Gastrocnemius medialis (tissue), 4 donors: ENCODE results near the gene EML5. TPM values are rescaled to one million over a fixed set of nuclear protein-coding genes. Genes with fewer than 3 reads are reported as not detected.

Experiments used
- ATAC-seq, 2 donors: fragments of 150-250 bp; one replicate each; pipeline ENCODE4 v1.9.1; 2016
- DNase-seq, 2 donors: peaks; one replicate each; pipeline ENCODE4 v3.0.0-alpha.2; 2019
- H3K27ac ChIP-seq, 4 donors: fragments of 200-600 bp; sonication (generic); 1 replicate in 1 of 4; 2 replicates in 3 of 4; pipeline ENCODE4 v1.5.1; 2016 to 2018; ENCODE audit warnings: mild to moderate bottlenecking in 2 of 4, moderate library complexity in 1 of 4
- H3K27me3 ChIP-seq, 3 donors: fragments of 200-600 bp; sonication (generic) in 2 of 3; 1 replicate in 1 of 3; 2 replicates in 2 of 3; pipeline versions ENCODE4 v1.5.1 to v1.6.0; 2016 to 2019; ENCODE audit warnings: mild to moderate bottlenecking in 1 of 3, moderate library complexity in 1 of 3
- H3K36me3 ChIP-seq, 2 donors: fragments of 200-600 bp; sonication (generic) in 1 of 2; one replicate each; pipeline ENCODE4 v1.5.1; 2017 to 2018
- H3K4me1 ChIP-seq, 2 donors: fragments of 200-600 bp; sonication (generic) in 1 of 2; one replicate each; pipeline ENCODE4 v1.5.1; 2016 to 2017; ENCODE audit warnings: mild to moderate bottlenecking in 2 of 2
- H3K4me3 ChIP-seq, 4 donors: fragments of 200-600 bp; sonication (generic) in 3 of 4; 1 replicate in 1 of 4; 2 replicates in 3 of 4; pipeline ENCODE4 v1.5.1; 2016 to 2019; ENCODE audit warnings: mild to moderate bottlenecking in 2 of 4
- H3K9me3 ChIP-seq, 3 donors: fragments of 200-600 bp; sonication (generic) in 2 of 3; 1 replicate in 1 of 3; 2 replicates in 2 of 3; pipeline ENCODE4 v1.5.1; 2016 to 2019
- CTCF ChIP-seq, 5 experiments: fragments of 450-650 bp in 3 of 5; fragments of 200-600 bp in 2 of 5; sonication (generic) in 2 of 5; IDR thresholded peaks in 4 of 5; conservative IDR thresholded peaks in 1 of 5; 1 replicate in 4 of 5; 2 replicates in 1 of 5; pipeline ENCODE4 v1.5.1; 2016 to 2019; ENCODE audit warnings: antibody characterized with exemption in 5 of 5, mild to moderate bottlenecking in 3 of 5, moderate library complexity in 3 of 5
- POLR2A ChIP-seq, 2 donors: fragments of 450-650 bp; IDR thresholded peaks; one replicate each; pipeline ENCODE4 v1.6.1; 2017; ENCODE audit warnings: antibody characterized with exemption in 2 of 2, mild to moderate bottlenecking in 2 of 2, moderate library complexity in 2 of 2
- in situ Hi-C, 4 donors: fragments of 200-750 bp; cut with MboI; loops; one replicate each; pipeline versions ENCODE4 v1.15.0 to v1.8.0; 2017; ENCODE audit warnings: low sequenced_read_pairs in 4 of 4
- intact Hi-C: fragments of 100-400 bp; cut with DNase I; formaldehyde crosslinking; loops from one replicate; pipeline ENCODE4 v1.15.1; 2023; ENCODE audit warnings: low total_unique reads
- total RNA-seq, 4 donors: library from RNA; depleted of rRNA; stranded (reverse); fragments of >200 nt; gene quantifications; one replicate each; pipeline versions ENCODE4 v1.1.0 to v1.2.3, GENCODE V29; 2016

EML5 gene
- total RNA-seq, 4 donors from 2014 or later, result 0.07 TPM; not detected in 3

GRCh38 chr14:88660056-88660455 lies 132.7 kb downstream of the EML5 start:
- DNase-seq (no peak), ATAC-seq (no peak)
- intact Hi-C loops (no loop called here), in situ Hi-C loops (loop anchor here in 2 of 4 donors (25.0 kb wide), 2 partner anchors 202 to 1252 kb away; no protein-coding TSS in a partner anchor)
- Histone ChIP-seq H3K36me3 (no peaks in the 10 kb centered on the region), H3K9me3 (no peaks in the 10 kb centered on the region), H3K4me1 (no peaks in the 10 kb centered on the region), H3K27me3 (no peaks in the 10 kb centered on the region), H3K4me3 (no peak overlapping the region), H3K27ac (no peak overlapping the region)
- TF ChIP-seq POLR2A (IDR thresholded peaks at IDR 0.05) (no peak), CTCF (IDR thresholded peaks at IDR 0.05 in 4 of 5, conservative IDR thresholded peaks at IDR 0.05 in 1 of 5) (no peak)

- TF ChIP-seq POLR2A (IDR thresholded peaks at IDR 0.05), result no peak
- no peak for TF ChIP-seq CTCF (IDR thresholded peaks at IDR 0.05 in 4 of 5, conservative IDR thresholded peaks at IDR 0.05 in 1 of 5)
- Histone ChIP-seq H3K9me3 (no peaks in the 10 kb centered on the region), H3K36me3 (no peaks in the 10 kb centered on the region), H3K27me3 (no peaks in the 10 kb centered on the region), H3K27ac (no peak overlapping the region), H3K4me1 (no peaks in the 10 kb centered on the region), H3K4me3 (no peak overlapping the region)
- DNase-seq (no peak), ATAC-seq (no peak)
- in situ Hi-C loops (no loop called here), intact Hi-C loops (no loop called here)
Observed at GRCh38 chr14:88639221-88639620, 153.5 kb downstream of the EML5 start.

- intact Hi-C loops (no loop called here), in situ Hi-C loops (no loop called here)
- H3K4me1 ChIP-seq, result no peaks in the 10 kb centered on the region
- no peak for ATAC-seq
- no peak for DNase-seq
- TF ChIP-seq POLR2A (IDR thresholded peaks at IDR 0.05), result no peak
- TF ChIP-seq CTCF (IDR thresholded peaks at IDR 0.05 in 4 of 5, conservative IDR thresholded peaks at IDR 0.05 in 1 of 5), result no peak
- no peak overlapping the region for H3K4me3 ChIP-seq
- no peaks in the 10 kb centered on the region for H3K9me3 ChIP-seq
- H3K27me3 ChIP-seq, result no peaks in the 10 kb centered on the region
- H3K27ac ChIP-seq, result no peak overlapping the region
- no peaks in the 10 kb centered on the region for H3K36me3 ChIP-seq
Observed at GRCh38 chr14:88632512-88632911, 160.2 kb downstream of the EML5 start.

GRCh38 chr14:88631091-88631490 lies 161.7 kb downstream of the EML5 start:
- no peak for TF ChIP-seq CTCF (IDR thresholded peaks at IDR 0.05 in 4 of 5, conservative IDR thresholded peaks at IDR 0.05 in 1 of 5)
- no peak for TF ChIP-seq POLR2A (IDR thresholded peaks at IDR 0.05)
- in situ Hi-C loops (no loop called here), intact Hi-C loops (no loop called here)
- Histone ChIP-seq H3K9me3 (no peaks in the 10 kb centered on the region), H3K27me3 (no peaks in the 10 kb centered on the region), H3K4me3 (no peak overlapping the region), H3K36me3 (no peaks in the 10 kb centered on the region), H3K4me1 (no peaks in the 10 kb centered on the region), H3K27ac (no peak overlapping the region)
- no peak for ATAC-seq
- DNase-seq, result no peak

GRCh38 chr14:88630565-88630964 lies 162.2 kb downstream of the EML5 start:
- no peak for TF ChIP-seq CTCF (IDR thresholded peaks at IDR 0.05 in 4 of 5, conservative IDR thresholded peaks at IDR 0.05 in 1 of 5)
- no peak for TF ChIP-seq POLR2A (IDR thresholded peaks at IDR 0.05)
- Histone ChIP-seq H3K4me3 (no peak overlapping the region), H3K9me3 (no peaks in the 10 kb centered on the region), H3K27ac (no peak overlapping the region), H3K27me3 (no peaks in the 10 kb centered on the region), H3K4me1 (no peaks in the 10 kb centered on the region), H3K36me3 (no peaks in the 10 kb centered on the region)
- in situ Hi-C loops (no loop called here), intact Hi-C loops (no loop called here)
- DNase-seq (no peak), ATAC-seq (no peak)
